CD4-positive, alpha-beta T cell (primary cell): Measurements from ENCODE around the gene SDHA. TPM values are rescaled to one million over a fixed set of nuclear protein-coding genes. Genes with fewer than 3 reads are reported as not detected.

Experiments used
- ATAC-seq: fragments of 200-7000 bp; cut with Tn5 transposase; one replicate; pipeline ENCODE4 v1.10.0; 2022; ENCODE audit warnings: mild to moderate bottlenecking; ENCODE audit not compliant: poor library complexity
- CTCF ChIA-PET: fragments of 350-600 bp; sonication (Branson Sonifier 250); formaldehyde crosslinking; loops from one replicate; lab custom pipeline; 2021; ENCODE audit warnings: antibody characterized with exemption, inconsistent platforms; lab: Charles Lee
- POLR2A ChIA-PET: fragments of 350-600 bp; sonication (Branson Sonifier 250); formaldehyde crosslinking; loops from one replicate; lab custom pipeline; 2021; ENCODE audit warnings: antibody characterized with exemption, inconsistent platforms; lab: Charles Lee
- DNase-seq, 14 experiments: peaks; one replicate each; pipeline ENCODE4 v3.0.0-alpha.2; 2013 to 2020; ENCODE audit warnings: mixed read lengths in 2 of 14
- H3K27ac ChIP-seq, 2 donors: one replicate each; pipeline versions ENCODE4 v1.5.1 to v1.7.0; 2013; ENCODE audit warnings: low read length in 2 of 2, low read depth in 1 of 2, mild to moderate bottlenecking in 1 of 2
- H3K27me3 ChIP-seq, 2 experiments: 1 replicate in 1 of 2; 2 replicates in 1 of 2; pipeline versions ENCODE4 v1.6.1 to v1.7.0; 2013; ENCODE audit warnings: low read length in 2 of 2, control low read depth in 1 of 2, mild to moderate bottlenecking in 1 of 2, moderate library complexity in 1 of 2; ENCODE audit not compliant: insufficient read depth in 2 of 2, control insufficient read depth in 1 of 2
- H3K36me3 ChIP-seq: one replicate; pipeline ENCODE4 v1.6.1; 2013; ENCODE audit warnings: low read length, control low read depth; ENCODE audit not compliant: insufficient read depth
- H3K4me1 ChIP-seq: one replicate; pipeline ENCODE4 v1.6.1; 2013; ENCODE audit warnings: low read length, control low read depth; ENCODE audit not compliant: insufficient read depth
- H3K4me3 ChIP-seq: one replicate; pipeline ENCODE4 v1.5.1; 2013; ENCODE audit warnings: mild to moderate bottlenecking, low read length, moderate library complexity
- H3K9me3 ChIP-seq, 2 experiments: 1 replicate in 1 of 2; 2 replicates in 1 of 2; pipeline versions ENCODE4 v1.6.1 to v1.7.0; 2013; ENCODE audit warnings: low read length in 2 of 2, mild to moderate bottlenecking in 2 of 2, control low read depth in 1 of 2, moderate library complexity in 1 of 2; ENCODE audit not compliant: control insufficient read depth in 1 of 2, insufficient read depth in 1 of 2
- H3K27ac Mint-ChIP-seq: one replicate; pipeline ENCODE4 v1.8.0; 2020; ENCODE audit warnings: mixed read lengths
- H3K27me3 Mint-ChIP-seq: one replicate; pipeline ENCODE4 v1.8.0; 2021; ENCODE audit warnings: mixed read lengths
- H3K36me3 Mint-ChIP-seq: one replicate; pipeline ENCODE4 v1.8.0; 2021; ENCODE audit warnings: low read depth, mixed read lengths
- H3K4me1 Mint-ChIP-seq: one replicate; pipeline ENCODE4 v1.8.0; 2021; ENCODE audit warnings: low read depth, mixed read lengths
- H3K4me3 Mint-ChIP-seq: one replicate; pipeline ENCODE4 v1.8.0; 2020; ENCODE audit warnings: mild to moderate bottlenecking, mixed read lengths
- H3K9me3 Mint-ChIP-seq: one replicate; pipeline ENCODE4 v1.8.0; 2020; ENCODE audit warnings: mixed read lengths
- intact Hi-C, 2 experiments: fragments of 100-400 bp; cut with DNase I in 1 of 2; cut with micrococcal nuclease in 1 of 2; formaldehyde crosslinking; loops; one replicate each; pipeline versions ENCODE4 v1.15.1 to v1.9.0; 2023 to 2025; cut with DNase I, micrococcal nuclease
- total RNA-seq, 174 experiments: library from RNA in 2 of 174; stranded (reverse) in 2 of 174; gene quantifications; one replicate each; pipeline ENCODE4 v1.2.3 and lab custom pipeline; 2021 to 2026
- TF ChIP-seq, protein P1 (sequence below): fragments of 200-600 bp; IDR thresholded peaks from one replicate; pipeline ENCODE4 v1.8.0; 2022; ENCODE audit warnings: antibody characterized with exemption, mild to moderate bottlenecking

The SDHA gene
- total RNA-seq, 2 experiments from 2014 or later, result 244 to 245 TPM

DNA sequence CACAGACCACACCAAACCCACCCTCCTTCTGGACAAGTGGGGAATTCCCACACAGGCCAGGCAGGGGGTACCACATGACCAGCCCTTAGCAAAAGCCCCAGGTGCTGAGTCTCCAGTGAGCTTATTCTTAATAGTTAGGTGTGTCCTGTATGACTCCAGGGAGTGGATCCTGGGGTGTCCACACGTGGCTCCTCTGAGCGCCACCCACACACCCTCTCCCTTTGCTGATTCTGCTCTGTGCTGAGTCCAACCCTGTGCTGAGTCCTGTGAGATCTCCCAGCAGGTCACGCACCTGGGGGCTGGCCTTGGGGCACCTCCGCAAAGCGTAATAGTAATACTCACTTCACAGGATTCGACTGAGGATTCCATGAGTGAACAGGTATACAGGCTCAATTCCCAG, 14.1 kb upstream of the SDHA start:
- H3K27ac ChIP-seq, result no peak overlapping the region
- no peaks in the 10 kb centered on the region for H3K9me3 ChIP-seq
- no peaks in the 10 kb centered on the region for H3K4me1 ChIP-seq
- ChIA-PET CTCF (no interaction called here), POLR2A (no interaction called here)
- intact Hi-C loops, result no loop called here
- Mint-ChIP-seq H3K27me3 (no peaks in the 10 kb centered on the region), H3K9me3 (no peaks in the 10 kb centered on the region), H3K4me1 (peaks cover 10% of the 10 kb centered on the region), H3K36me3 (peaks cover 58% of the 10 kb centered on the region), H3K4me3 (no peak overlapping the region), H3K27ac (no peak overlapping the region)
- H3K4me3 ChIP-seq, result no peak overlapping the region
- no peak for DNase-seq
- peaks cover 43% of the 10 kb centered on the region for H3K36me3 ChIP-seq
- no peak for ATAC-seq
- no peaks in the 10 kb centered on the region for H3K27me3 ChIP-seq
- TF ChIP-seq, protein P1, sequence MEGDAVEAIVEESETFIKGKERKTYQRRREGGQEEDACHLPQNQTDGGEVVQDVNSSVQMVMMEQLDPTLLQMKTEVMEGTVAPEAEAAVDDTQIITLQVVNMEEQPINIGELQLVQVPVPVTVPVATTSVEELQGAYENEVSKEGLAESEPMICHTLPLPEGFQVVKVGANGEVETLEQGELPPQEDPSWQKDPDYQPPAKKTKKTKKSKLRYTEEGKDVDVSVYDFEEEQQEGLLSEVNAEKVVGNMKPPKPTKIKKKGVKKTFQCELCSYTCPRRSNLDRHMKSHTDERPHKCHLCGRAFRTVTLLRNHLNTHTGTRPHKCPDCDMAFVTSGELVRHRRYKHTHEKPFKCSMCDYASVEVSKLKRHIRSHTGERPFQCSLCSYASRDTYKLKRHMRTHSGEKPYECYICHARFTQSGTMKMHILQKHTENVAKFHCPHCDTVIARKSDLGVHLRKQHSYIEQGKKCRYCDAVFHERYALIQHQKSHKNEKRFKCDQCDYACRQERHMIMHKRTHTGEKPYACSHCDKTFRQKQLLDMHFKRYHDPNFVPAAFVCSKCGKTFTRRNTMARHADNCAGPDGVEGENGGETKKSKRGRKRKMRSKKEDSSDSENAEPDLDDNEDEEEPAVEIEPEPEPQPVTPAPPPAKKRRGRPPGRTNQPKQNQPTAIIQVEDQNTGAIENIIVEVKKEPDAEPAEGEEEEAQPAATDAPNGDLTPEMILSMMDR, result no peak

DNA sequence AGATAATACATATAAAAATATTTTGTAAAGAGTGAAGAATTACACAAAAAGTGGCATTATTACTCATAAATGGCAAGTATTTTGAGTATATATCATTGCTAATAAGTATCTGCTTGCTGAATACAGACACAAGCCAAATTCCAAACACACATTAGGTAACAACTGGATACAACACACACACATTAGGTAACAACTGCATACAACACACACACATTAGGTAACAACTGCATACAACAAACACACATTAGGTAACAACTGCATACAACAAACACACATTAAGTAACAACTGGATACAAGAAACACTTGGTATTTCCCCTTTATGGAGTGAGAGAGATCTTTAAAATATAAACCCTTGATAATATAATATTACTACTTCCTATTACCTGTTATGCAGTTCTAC, 13.7 kb upstream of the SDHA start:
- H3K4me3 Mint-ChIP-seq, result no peak overlapping the region
- no peak overlapping the region for H3K27ac ChIP-seq
- ChIA-PET CTCF (no interaction called here), POLR2A (no interaction called here)
- no peak overlapping the region for H3K4me3 ChIP-seq
- TF ChIP-seq, protein P1, result no peak
- H3K4me1 Mint-ChIP-seq, result peaks cover 11% of the 10 kb centered on the region
- intact Hi-C loops, result no loop called here
- no peaks in the 10 kb centered on the region for H3K27me3 ChIP-seq
- H3K36me3 Mint-ChIP-seq, result peaks cover 58% of the 10 kb centered on the region
- ATAC-seq (no peak), DNase-seq (no peak)
- no peaks in the 10 kb centered on the region for H3K4me1 ChIP-seq
- peaks cover 43% of the 10 kb centered on the region for H3K36me3 ChIP-seq
- H3K9me3 ChIP-seq, result no peaks in the 10 kb centered on the region
- no peak overlapping the region for H3K27ac Mint-ChIP-seq
- no peaks in the 10 kb centered on the region for H3K9me3 Mint-ChIP-seq
- no peaks in the 10 kb centered on the region for H3K27me3 Mint-ChIP-seq

DNA sequence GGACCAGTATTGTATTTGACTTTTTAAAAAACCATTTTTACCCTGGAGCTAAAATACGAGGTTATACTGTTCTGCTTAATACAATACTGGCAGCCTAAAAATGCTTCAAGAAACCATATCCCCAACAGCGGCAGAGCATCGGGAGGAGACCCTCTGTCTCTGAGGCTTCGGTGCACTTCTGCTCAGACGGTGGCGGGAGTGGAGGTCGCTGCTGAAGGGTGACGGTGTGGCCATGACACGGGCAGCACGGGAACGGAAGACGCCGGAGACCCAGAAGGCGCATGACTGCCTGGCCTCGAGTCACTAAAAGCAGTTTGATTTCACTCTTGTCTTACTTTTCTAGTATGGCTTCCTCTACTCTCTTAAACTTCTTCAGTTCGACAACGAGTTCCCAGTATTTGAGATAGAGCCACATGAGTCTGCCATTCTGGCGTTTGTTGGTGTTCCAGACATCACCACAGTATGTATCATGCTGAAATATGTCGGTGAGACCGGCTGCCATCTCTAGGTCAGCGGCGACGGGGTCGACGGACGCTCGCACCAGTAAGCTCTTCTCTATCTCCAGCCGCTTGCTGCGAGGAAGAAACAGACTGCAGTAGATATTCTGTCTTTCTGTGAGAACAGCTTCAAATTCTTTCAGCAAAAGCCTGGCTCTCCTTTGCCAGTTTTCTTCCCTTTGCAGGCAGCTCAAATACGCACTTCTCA, 13.0 kb upstream of the SDHA start:
- intact Hi-C loops, result no loop called here
- CTCF ChIA-PET, result no interaction called here
- POLR2A ChIA-PET, result no interaction called here
- Histone ChIP-seq H3K4me3 (no peak overlapping the region), H3K4me1 (no peaks in the 10 kb centered on the region), H3K36me3 (peaks cover 43% of the 10 kb centered on the region), H3K27ac (no peak overlapping the region), H3K9me3 (no peaks in the 10 kb centered on the region), H3K27me3 (no peaks in the 10 kb centered on the region)
- no peak overlapping the region for H3K4me3 Mint-ChIP-seq
- H3K9me3 Mint-ChIP-seq, result no peaks in the 10 kb centered on the region
- peaks cover 18% of the 10 kb centered on the region for H3K4me1 Mint-ChIP-seq
- no peak for DNase-seq
- H3K27ac Mint-ChIP-seq, result no peak overlapping the region
- no peaks in the 10 kb centered on the region for H3K27me3 Mint-ChIP-seq
- no peak for ATAC-seq
- peaks cover 65% of the 10 kb centered on the region for H3K36me3 Mint-ChIP-seq
- TF ChIP-seq, protein P1, result no peak
